GM23338 (cell line): ENCODE measurements around the gene KSR2. TPM values are rescaled to one million over a fixed set of nuclear protein-coding genes. Genes with fewer than 3 reads are reported as not detected.

Experiments
- ATAC-seq: fragments of 200-7000 bp; cut with Tn5 transposase; 3 replicates; pipeline ENCODE4 v1.9.1; 2020
- DNase-seq: peaks from one replicate; pipeline ENCODE4 v3.0.0-alpha.2; 2015; ENCODE audit warnings: low spot score
- H2AFZ ChIP-seq: fragments of 200-600 bp; sonication (generic); 2 replicates; pipeline ENCODE4 v1.8.0; 2016; ENCODE audit warnings: antibody characterized with exemption, mild to moderate bottlenecking, moderate library complexity
- H3F3A ChIP-seq: fragments of 200-600 bp; sonication (generic); replicated peaks from 2 replicates; pipeline ENCODE4 v1.8.0; 2017; ENCODE audit warnings: antibody characterized with exemption, mixed run types, low read depth
- H3K27ac ChIP-seq: fragments of 200-600 bp; sonication (generic); 2 replicates; pipeline ENCODE4 v1.6.1; 2016; ENCODE audit warnings: low read depth
- H3K27me3 ChIP-seq: fragments of 200-600 bp; sonication (generic); 2 replicates; pipeline ENCODE4 v1.8.0; 2016; ENCODE audit warnings: mild to moderate bottlenecking, mixed run types, moderate library complexity; ENCODE audit not compliant: insufficient read depth
- H3K36me3 ChIP-seq: fragments of 200-600 bp; sonication (generic); 2 replicates; pipeline ENCODE4 v1.8.0; 2016; ENCODE audit warnings: mild to moderate bottlenecking; ENCODE audit not compliant: insufficient read depth
- H3K4me1 ChIP-seq: fragments of 200-600 bp; sonication (generic); 2 replicates; pipeline ENCODE4 v1.8.0; 2016; ENCODE audit warnings: mild to moderate bottlenecking, moderate library complexity; ENCODE audit not compliant: insufficient read depth
- H3K4me2 ChIP-seq: fragments of 200-600 bp; sonication (generic); 2 replicates; pipeline ENCODE4 v1.7.1; 2017; ENCODE audit warnings: mixed run types
- H3K4me3 ChIP-seq: fragments of 200-600 bp; sonication (generic); 2 replicates; pipeline ENCODE4 v1.6.1; 2016; ENCODE audit warnings: mixed run types
- H3K79me2 ChIP-seq: fragments of 200-600 bp; sonication (generic); replicated peaks from 2 replicates; pipeline ENCODE4 v1.8.0; 2017; ENCODE audit warnings: mild to moderate bottlenecking; ENCODE audit not compliant: insufficient read depth
- H3K9me2 ChIP-seq: fragments of 200-600 bp; sonication (generic); 2 replicates; pipeline ENCODE4 v1.8.0; 2017; ENCODE audit not compliant: insufficient read depth
- H4K20me1 ChIP-seq: fragments of 200-600 bp; sonication (generic); replicated peaks from 2 replicates; pipeline ENCODE4 v1.8.0; 2017; ENCODE audit warnings: mild to moderate bottlenecking; ENCODE audit not compliant: insufficient read depth
- H3K27ac Mint-ChIP-seq: 2 replicates; pipeline ENCODE4 v1.8.0; 2020; ENCODE audit warnings: inconsistent platforms, mild to moderate bottlenecking, moderate library complexity, mixed read lengths
- H3K27me3 Mint-ChIP-seq: 3 replicates; pipeline ENCODE4 v1.8.0; 2022; ENCODE audit warnings: low read depth, mild to moderate bottlenecking, moderate library complexity, mixed read lengths, inconsistent platforms; ENCODE audit not compliant: insufficient read depth, poor library complexity
- H3K36me3 Mint-ChIP-seq: 3 replicates; pipeline ENCODE4 v1.8.0; 2021; ENCODE audit warnings: low read depth, mild to moderate bottlenecking, inconsistent platforms, moderate library complexity, mixed read lengths
- H3K4me1 Mint-ChIP-seq: 3 replicates; pipeline ENCODE4 v1.8.0; 2020; ENCODE audit warnings: mild to moderate bottlenecking, inconsistent platforms, mixed read lengths
- H3K4me3 Mint-ChIP-seq: 3 replicates; pipeline ENCODE4 v1.8.0; 2021; ENCODE audit warnings: moderate library complexity, mild to moderate bottlenecking, inconsistent platforms, mixed read lengths
- H3K9me3 Mint-ChIP-seq: 3 replicates; pipeline ENCODE4 v1.8.0; 2020; ENCODE audit warnings: moderate library complexity, mild to moderate bottlenecking, inconsistent platforms, mixed read lengths
- CREB1 ChIP-seq: fragments of 250-450 bp; sonication (Bioruptor Pico); IDR thresholded peaks from 2 replicates; pipeline ENCODE4 v1.5.0; 2020; ENCODE audit warnings: low read depth, mild to moderate bottlenecking, moderate library complexity
- ETS1 ChIP-seq: IDR thresholded peaks from 2 replicates; pipeline ENCODE4 v1.6.1; 2016; ENCODE audit warnings: antibody characterized with exemption
- EZH2 ChIP-seq: fragments of 200-600 bp; sonication (generic); IDR thresholded peaks from one replicate; pipeline ENCODE4 v1.8.0; 2017; ENCODE audit warnings: antibody characterized with exemption, mild to moderate bottlenecking, low read depth; ENCODE audit not compliant: unreplicated experiment
- EZH2phosphoT487 ChIP-seq: fragments of 200-600 bp; sonication (generic); IDR thresholded peaks from one replicate; pipeline ENCODE4 v1.8.1; 2018; ENCODE audit warnings: antibody characterized with exemption; ENCODE audit not compliant: unreplicated experiment
- JUNB ChIP-seq: IDR thresholded peaks from one replicate; pipeline ENCODE4 v1.6.1; 2016; ENCODE audit warnings: antibody characterized with exemption; ENCODE audit not compliant: unreplicated experiment
- NANOG ChIP-seq: IDR thresholded peaks from 2 replicates; pipeline ENCODE4 v1.6.1; 2016; ENCODE audit warnings: antibody characterized with exemption, borderline replicate concordance
- POLR2AphosphoS5 ChIP-seq: IDR thresholded peaks from 2 replicates; pipeline ENCODE4 v1.6.1; 2016; ENCODE audit warnings: antibody characterized with exemption, low read depth
- REST ChIP-seq: IDR thresholded peaks from one replicate; pipeline ENCODE4 v1.6.1; 2018; ENCODE audit warnings: antibody characterized with exemption; ENCODE audit not compliant: unreplicated experiment
- STAT1 ChIP-seq: IDR thresholded peaks from one replicate; pipeline ENCODE4 v1.6.1; 2016; ENCODE audit warnings: antibody characterized with exemption; ENCODE audit not compliant: unreplicated experiment
- ZNF114 ChIP-seq: fragments of 250-450 bp; sonication (Bioruptor Pico); IDR thresholded peaks from 2 replicates; pipeline ENCODE4 v1.5.0; 2020; ENCODE audit warnings: mild to moderate bottlenecking, moderate library complexity
- ZNF331 ChIP-seq: fragments of 250-450 bp; sonication (Bioruptor Pico); IDR thresholded peaks from 2 replicates; pipeline ENCODE4 v1.5.0; 2020; ENCODE audit warnings: low read depth, mild to moderate bottlenecking, moderate library complexity
- polyA plus RNA-seq: library from polyadenylated mRNA; unstranded; fragments of >200 nt; fragmentation: Nextera tagmentation; extraction: Ambion mirVana; gene quantifications from 2 replicates; pipeline ENCODE4 v1.2.1, GENCODE V29; 2016
- total RNA-seq: library from RNA; depleted of rRNA; stranded (reverse); fragments of >200 nt; shearing (Covaris generic); gene quantifications from 2 replicates; pipeline ENCODE4 v1.2.3, GENCODE V29; 2014
- TF ChIP-seq, protein P1 (sequence below): fragments of 250-450 bp; sonication (Bioruptor Pico); IDR thresholded peaks from 2 replicates; pipeline ENCODE4 v1.5.0; 2020; ENCODE audit warnings: mild to moderate bottlenecking, moderate library complexity
- TF ChIP-seq, protein P2 (sequence below), 2 experiments: fragments of 200-600 bp in 1 of 2; sonication (generic) in 1 of 2; conservative IDR thresholded peaks; 2 replicates each; pipeline versions ENCODE4 v1.5.1 to v1.6.1; 2016 to 2017; ENCODE audit warnings: antibody characterized with exemption in 2 of 2, low read depth in 2 of 2, mild to moderate bottlenecking in 2 of 2, moderate library complexity in 1 of 2

The KSR2 gene
- total and polyA plus RNA-seq, 2 experiments from 2014 or later = 1.1 to 2.7 TPM

GRCh38 chr12:117404940-117405339 lies 563.9 kb downstream of the KSR2 start:
- H3K36me3 Mint-ChIP-seq = no peaks in the 10 kb centered on the region
- no peaks in the 10 kb centered on the region for H3K27me3 ChIP-seq
- no peak overlapping the region for H2AFZ ChIP-seq
- no peak overlapping the region for H3K4me2 ChIP-seq
- no peak overlapping the region for H3K4me3 ChIP-seq
- no peak for ATAC-seq
- DNase-seq = no peak
- H3K9me3 Mint-ChIP-seq = no peaks in the 10 kb centered on the region
- no peaks in the 10 kb centered on the region for H3K9me2 ChIP-seq
- H3K4me3 Mint-ChIP-seq = no peak overlapping the region
- H3K4me1 Mint-ChIP-seq = peaks cover 13% of the 10 kb centered on the region
- H3K79me2 ChIP-seq = no peaks in the 10 kb centered on the region
- no peaks in the 10 kb centered on the region for H3K36me3 ChIP-seq
- H3K27ac ChIP-seq = no peak overlapping the region
- H3F3A ChIP-seq = no peaks in the 10 kb centered on the region
- no peak for TF ChIP-seq ZNF331 (CRISPR knock-in tag)
- no peak for TF ChIP-seq REST
- TF ChIP-seq EZH2phosphoT487 = no peak
- TF ChIP-seq CREB1 = no peak
- no peak for TF ChIP-seq EZH2
- no peak for TF ChIP-seq ZNF114 (CRISPR knock-in tag)
- TF ChIP-seq, protein P1, sequence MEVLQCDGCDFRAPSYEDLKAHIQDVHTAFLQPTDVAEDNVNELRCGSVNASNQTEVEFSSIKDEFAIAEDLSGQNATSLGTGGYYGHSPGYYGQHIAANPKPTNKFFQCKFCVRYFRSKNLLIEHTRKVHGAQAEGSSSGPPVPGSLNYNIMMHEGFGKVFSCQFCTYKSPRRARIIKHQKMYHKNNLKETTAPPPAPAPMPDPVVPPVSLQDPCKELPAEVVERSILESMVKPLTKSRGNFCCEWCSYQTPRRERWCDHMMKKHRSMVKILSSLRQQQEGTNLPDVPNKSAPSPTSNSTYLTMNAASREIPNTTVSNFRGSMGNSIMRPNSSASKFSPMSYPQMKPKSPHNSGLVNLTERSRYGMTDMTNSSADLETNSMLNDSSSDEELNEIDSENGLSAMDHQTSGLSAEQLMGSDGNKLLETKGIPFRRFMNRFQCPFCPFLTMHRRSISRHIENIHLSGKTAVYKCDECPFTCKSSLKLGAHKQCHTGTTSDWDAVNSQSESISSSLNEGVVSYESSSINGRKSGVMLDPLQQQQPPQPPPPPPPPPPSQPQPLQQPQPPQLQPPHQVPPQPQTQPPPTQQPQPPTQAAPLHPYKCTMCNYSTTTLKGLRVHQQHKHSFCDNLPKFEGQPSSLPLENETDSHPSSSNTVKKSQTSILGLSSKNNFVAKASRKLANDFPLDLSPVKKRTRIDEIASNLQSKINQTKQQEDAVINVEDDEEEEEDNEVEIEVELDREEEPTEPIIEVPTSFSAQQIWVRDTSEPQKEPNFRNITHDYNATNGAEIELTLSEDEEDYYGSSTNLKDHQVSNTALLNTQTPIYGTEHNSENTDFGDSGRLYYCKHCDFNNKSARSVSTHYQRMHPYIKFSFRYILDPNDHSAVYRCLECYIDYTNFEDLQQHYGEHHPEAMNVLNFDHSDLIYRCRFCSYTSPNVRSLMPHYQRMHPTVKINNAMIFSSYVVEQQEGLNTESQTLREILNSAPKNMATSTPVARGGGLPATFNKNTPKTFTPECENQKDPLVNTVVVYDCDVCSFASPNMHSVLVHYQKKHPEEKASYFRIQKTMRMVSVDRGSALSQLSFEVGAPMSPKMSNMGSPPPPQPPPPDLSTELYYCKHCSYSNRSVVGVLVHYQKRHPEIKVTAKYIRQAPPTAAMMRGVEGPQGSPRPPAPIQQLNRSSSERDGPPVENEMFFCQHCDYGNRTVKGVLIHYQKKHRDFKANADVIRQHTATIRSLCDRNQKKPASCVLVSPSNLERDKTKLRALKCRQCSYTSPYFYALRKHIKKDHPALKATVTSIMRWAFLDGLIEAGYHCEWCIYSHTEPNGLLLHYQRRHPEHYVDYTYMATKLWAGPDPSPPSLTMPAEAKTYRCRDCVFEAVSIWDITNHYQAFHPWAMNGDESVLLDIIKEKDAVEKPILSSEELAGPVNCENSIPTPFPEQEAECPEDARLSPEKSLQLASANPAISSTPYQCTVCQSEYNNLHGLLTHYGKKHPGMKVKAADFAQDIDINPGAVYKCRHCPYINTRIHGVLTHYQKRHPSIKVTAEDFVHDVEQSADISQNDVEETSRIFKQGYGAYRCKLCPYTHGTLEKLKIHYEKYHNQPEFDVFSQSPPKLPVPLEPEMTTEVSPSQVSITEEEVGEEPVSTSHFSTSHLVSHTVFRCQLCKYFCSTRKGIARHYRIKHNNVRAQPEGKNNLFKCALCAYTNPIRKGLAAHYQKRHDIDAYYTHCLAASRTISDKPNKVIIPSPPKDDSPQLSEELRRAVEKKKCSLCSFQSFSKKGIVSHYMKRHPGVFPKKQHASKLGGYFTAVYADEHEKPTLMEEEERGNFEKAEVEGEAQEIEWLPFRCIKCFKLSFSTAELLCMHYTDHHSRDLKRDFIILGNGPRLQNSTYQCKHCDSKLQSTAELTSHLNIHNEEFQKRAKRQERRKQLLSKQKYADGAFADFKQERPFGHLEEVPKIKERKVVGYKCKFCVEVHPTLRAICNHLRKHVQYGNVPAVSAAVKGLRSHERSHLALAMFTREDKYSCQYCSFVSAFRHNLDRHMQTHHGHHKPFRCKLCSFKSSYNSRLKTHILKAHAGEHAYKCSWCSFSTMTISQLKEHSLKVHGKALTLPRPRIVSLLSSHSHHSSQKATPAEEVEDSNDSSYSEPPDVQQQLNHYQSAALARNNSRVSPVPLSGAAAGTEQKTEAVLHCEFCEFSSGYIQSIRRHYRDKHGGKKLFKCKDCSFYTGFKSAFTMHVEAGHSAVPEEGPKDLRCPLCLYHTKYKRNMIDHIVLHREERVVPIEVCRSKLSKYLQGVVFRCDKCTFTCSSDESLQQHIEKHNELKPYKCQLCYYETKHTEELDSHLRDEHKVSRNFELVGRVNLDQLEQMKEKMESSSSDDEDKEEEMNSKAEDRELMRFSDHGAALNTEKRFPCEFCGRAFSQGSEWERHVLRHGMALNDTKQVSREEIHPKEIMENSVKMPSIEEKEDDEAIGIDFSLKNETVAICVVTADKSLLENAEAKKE (CRISPR knock-in tag) = no peak
- no peak for TF ChIP-seq NANOG
- TF ChIP-seq POLR2AphosphoS5 = no peak
- TF ChIP-seq ETS1 = no peak
- no peak for TF ChIP-seq JUNB
- TF ChIP-seq STAT1 = no peak
- TF ChIP-seq, protein P2, sequence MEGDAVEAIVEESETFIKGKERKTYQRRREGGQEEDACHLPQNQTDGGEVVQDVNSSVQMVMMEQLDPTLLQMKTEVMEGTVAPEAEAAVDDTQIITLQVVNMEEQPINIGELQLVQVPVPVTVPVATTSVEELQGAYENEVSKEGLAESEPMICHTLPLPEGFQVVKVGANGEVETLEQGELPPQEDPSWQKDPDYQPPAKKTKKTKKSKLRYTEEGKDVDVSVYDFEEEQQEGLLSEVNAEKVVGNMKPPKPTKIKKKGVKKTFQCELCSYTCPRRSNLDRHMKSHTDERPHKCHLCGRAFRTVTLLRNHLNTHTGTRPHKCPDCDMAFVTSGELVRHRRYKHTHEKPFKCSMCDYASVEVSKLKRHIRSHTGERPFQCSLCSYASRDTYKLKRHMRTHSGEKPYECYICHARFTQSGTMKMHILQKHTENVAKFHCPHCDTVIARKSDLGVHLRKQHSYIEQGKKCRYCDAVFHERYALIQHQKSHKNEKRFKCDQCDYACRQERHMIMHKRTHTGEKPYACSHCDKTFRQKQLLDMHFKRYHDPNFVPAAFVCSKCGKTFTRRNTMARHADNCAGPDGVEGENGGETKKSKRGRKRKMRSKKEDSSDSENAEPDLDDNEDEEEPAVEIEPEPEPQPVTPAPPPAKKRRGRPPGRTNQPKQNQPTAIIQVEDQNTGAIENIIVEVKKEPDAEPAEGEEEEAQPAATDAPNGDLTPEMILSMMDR (conservative IDR thresholded peaks at IDR 0.05; ENCODE audit: low read depth in 2 of 2) = no peak
- no peaks in the 10 kb centered on the region for H4K20me1 ChIP-seq
- H3K4me1 ChIP-seq = peaks cover 13% of the 10 kb centered on the region
- no peak overlapping the region for H3K27ac Mint-ChIP-seq
- H3K27me3 Mint-ChIP-seq = peaks cover 9% of the 10 kb centered on the region
